ENCODE data around the gene CALN1. TPM values are rescaled to one million over a fixed set of nuclear protein-coding genes. Genes with fewer than 3 reads are reported as not detected.

Gene CALN1
- total RNA-seq, 1 experiment from 2014 or later = not detected

DNA sequence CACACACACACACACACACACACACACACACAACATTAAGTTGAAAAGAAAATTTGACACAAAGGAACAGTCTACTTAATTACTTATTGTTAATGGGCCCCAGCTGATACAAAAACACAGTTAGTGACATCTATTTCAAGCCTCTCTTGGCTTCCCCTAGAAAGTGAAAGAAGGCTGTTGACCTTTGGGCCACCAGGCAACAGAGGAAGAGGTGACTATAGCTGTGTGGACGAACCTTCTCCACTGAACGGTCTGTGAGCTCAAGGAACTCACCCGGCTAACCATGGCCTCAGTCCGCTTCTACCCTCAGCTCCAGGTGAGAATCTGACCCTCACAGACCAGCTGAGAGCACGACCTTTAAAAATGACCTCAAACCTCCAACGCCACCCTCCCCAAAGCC, 32.9 kb upstream of the CALN1 start:
- TF ChIP-seq, protein P1, sequence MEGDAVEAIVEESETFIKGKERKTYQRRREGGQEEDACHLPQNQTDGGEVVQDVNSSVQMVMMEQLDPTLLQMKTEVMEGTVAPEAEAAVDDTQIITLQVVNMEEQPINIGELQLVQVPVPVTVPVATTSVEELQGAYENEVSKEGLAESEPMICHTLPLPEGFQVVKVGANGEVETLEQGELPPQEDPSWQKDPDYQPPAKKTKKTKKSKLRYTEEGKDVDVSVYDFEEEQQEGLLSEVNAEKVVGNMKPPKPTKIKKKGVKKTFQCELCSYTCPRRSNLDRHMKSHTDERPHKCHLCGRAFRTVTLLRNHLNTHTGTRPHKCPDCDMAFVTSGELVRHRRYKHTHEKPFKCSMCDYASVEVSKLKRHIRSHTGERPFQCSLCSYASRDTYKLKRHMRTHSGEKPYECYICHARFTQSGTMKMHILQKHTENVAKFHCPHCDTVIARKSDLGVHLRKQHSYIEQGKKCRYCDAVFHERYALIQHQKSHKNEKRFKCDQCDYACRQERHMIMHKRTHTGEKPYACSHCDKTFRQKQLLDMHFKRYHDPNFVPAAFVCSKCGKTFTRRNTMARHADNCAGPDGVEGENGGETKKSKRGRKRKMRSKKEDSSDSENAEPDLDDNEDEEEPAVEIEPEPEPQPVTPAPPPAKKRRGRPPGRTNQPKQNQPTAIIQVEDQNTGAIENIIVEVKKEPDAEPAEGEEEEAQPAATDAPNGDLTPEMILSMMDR (IDR thresholded peaks at IDR 0.05; ENCODE audit: insufficient read depth in 1 of 2, low read depth in 1 of 2, low read length in 1 of 2, severe bottlenecking in 1 of 2, unreplicated experiment in 1 of 2) = no peak
- CTCF ChIA-PET = no interaction called here
- DNase-seq = no peak

GRCh38 chr7:72444026-72444776, 32.1 kb upstream of the CALN1 start:
- Histone ChIP-seq H3K4me1 (no peaks in the 10 kb centered on the region; the same call in 1 of the 2 replicates), H3K4me3 (ENCODE audit: low read depth, low read length) (no peak overlapping the region), H3K36me3 (ENCODE audit: control insufficient read depth, insufficient read depth, low read length) (no peaks in the 10 kb centered on the region), H3K27me3 (replicated peaks; ENCODE audit: control insufficient read depth, insufficient read depth, low read length) (no peaks in the 10 kb centered on the region), H3K9me3 (no peaks in the 10 kb centered on the region)
- Mint-ChIP-seq H3K9me3 (ENCODE audit: unreplicated experiment) (no peaks in the 10 kb centered on the region), H3K27me3 (ENCODE audit: insufficient read depth, unreplicated experiment) (no peaks in the 10 kb centered on the region), H3K36me3 (ENCODE audit: insufficient read depth, unreplicated experiment) (no peaks in the 10 kb centered on the region), H3K4me1 (ENCODE audit: low read depth, unreplicated experiment) (no peaks in the 10 kb centered on the region), H3K27ac (ENCODE audit: unreplicated experiment) (peak overlapping the region; percentile 29), H3K4me3 (ENCODE audit: unreplicated experiment) (no peak overlapping the region)
- POLR2A ChIA-PET = no interaction called here
- DNase-seq = peak in 1 of 2 experiments; percentile 14
- TF ChIP-seq, protein P1 (IDR thresholded peaks at IDR 0.05; ENCODE audit: insufficient read depth in 1 of 2, low read depth in 1 of 2, low read length in 1 of 2, severe bottlenecking in 1 of 2, unreplicated experiment in 1 of 2) = no peak
- intact Hi-C loops (cut with micrococcal nuclease; ENCODE audit: unreplicated experiment) = no loop called here
- CTCF ChIA-PET = interaction anchor here (0.5 kb wide), 1 partner anchor 1325 kb away, joined by 5 read pairs; no protein-coding TSS in a partner anchor
- BruUV-seq (replicated peaks) = no TSS peak

More for the DNA sequence above, 32.9 kb upstream of the CALN1 start:
- intact Hi-C loops (cut with micrococcal nuclease; ENCODE audit: unreplicated experiment) = no loop called here
- Mint-ChIP-seq H3K4me1 (ENCODE audit: low read depth, unreplicated experiment) (no peaks in the 10 kb centered on the region), H3K9me3 (ENCODE audit: unreplicated experiment) (no peaks in the 10 kb centered on the region), H3K27me3 (ENCODE audit: insufficient read depth, unreplicated experiment) (no peaks in the 10 kb centered on the region), H3K4me3 (ENCODE audit: unreplicated experiment) (no peak overlapping the region), H3K36me3 (ENCODE audit: insufficient read depth, unreplicated experiment) (no peaks in the 10 kb centered on the region), H3K27ac (ENCODE audit: unreplicated experiment) (peak overlapping the region; percentile 29)
- no peaks in the 10 kb centered on the region for H3K9me3 ChIP-seq
- no peaks in the 10 kb centered on the region; the same call in 1 of the 2 replicates for H3K4me1 ChIP-seq
- H3K27me3 ChIP-seq (replicated peaks; ENCODE audit: control insufficient read depth, insufficient read depth, low read length) = no peaks in the 10 kb centered on the region
- no TSS peak for BruUV-seq (replicated peaks)
- H3K36me3 ChIP-seq (ENCODE audit: control insufficient read depth, insufficient read depth, low read length) = no peaks in the 10 kb centered on the region
- no peak overlapping the region for H3K4me3 ChIP-seq (ENCODE audit: low read depth, low read length)
- POLR2A ChIA-PET = no interaction called here

DNA sequence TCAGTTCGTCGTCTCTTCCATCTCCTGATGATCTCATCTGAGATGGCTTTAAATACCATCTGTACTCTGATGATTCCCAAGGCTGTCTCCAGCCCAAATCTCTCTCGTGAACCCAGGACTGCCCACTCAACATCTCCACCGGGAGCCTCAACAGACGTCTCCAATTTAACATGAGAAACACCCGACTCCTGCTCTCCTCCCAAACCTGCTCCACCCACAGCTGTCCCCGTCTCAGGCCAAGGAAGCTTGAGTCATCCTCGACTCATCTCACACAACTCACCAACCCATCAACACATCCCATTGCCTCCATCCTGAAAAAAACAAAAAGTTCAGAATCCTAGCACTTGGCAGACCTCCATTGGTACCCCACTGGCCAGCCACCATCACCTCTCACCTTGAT, 29.7 kb upstream of the CALN1 start:
- Mint-ChIP-seq H3K27ac (ENCODE audit: unreplicated experiment) (no peak overlapping the region), H3K4me1 (ENCODE audit: low read depth, unreplicated experiment) (no peaks in the 10 kb centered on the region), H3K4me3 (ENCODE audit: unreplicated experiment) (no peak overlapping the region), H3K9me3 (ENCODE audit: unreplicated experiment) (no peaks in the 10 kb centered on the region), H3K27me3 (ENCODE audit: insufficient read depth, unreplicated experiment) (peaks cover 5% of the 10 kb centered on the region), H3K36me3 (ENCODE audit: insufficient read depth, unreplicated experiment) (no peaks in the 10 kb centered on the region)
- no peaks in the 10 kb centered on the region; the same call in 1 of the 2 replicates for H3K4me1 ChIP-seq
- H3K27me3 ChIP-seq (replicated peaks; ENCODE audit: control insufficient read depth, insufficient read depth, low read length) = no peaks in the 10 kb centered on the region
- no peak for DNase-seq
- BruUV-seq (replicated peaks) = no TSS peak
- no peak overlapping the region for H3K4me3 ChIP-seq (ENCODE audit: low read depth, low read length)
- H3K9me3 ChIP-seq = no peaks in the 10 kb centered on the region
- TF ChIP-seq, protein P1 (IDR thresholded peaks at IDR 0.05; ENCODE audit: insufficient read depth in 1 of 2, low read depth in 1 of 2, low read length in 1 of 2, severe bottlenecking in 1 of 2, unreplicated experiment in 1 of 2) = no peak
- ChIA-PET POLR2A (no interaction called here), CTCF (no interaction called here)
- H3K36me3 ChIP-seq (ENCODE audit: control insufficient read depth, insufficient read depth, low read length) = no peaks in the 10 kb centered on the region
- intact Hi-C loops (cut with micrococcal nuclease; ENCODE audit: unreplicated experiment) = no loop called here

All from Caco-2 (cell line).